ENCODE measurements around the gene C3AR1.
"Not testable (repeated sequence)": the region's sequence is repeated elsewhere in the genome, so short reads cannot be mapped to it uniquely, and the experiment has no call there.

Gene C3AR1

DNA sequence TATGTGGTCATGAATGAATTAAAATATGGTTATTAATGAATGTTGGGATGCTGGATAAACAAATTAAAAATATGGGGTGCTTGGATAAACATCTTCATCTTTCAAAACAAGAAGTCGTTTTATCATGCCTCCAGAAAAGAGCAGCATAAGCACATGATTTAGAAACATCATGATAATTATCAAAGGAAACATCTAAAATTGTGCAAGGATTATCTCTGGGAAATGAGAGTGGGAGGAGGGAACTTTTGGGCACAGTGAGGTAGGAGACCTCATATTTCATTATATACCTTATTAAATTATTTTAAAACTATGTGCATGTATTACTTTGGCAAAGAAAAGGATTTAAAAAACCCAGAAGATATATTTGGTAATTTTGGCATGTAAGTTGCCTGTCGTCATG, 8.9 kb downstream of the C3AR1 start:
- no peak for DNase-seq

- DNase-seq = no peak
Observed at GRCh38 chr12:8054816-8055215, 11.3 kb downstream of the C3AR1 start.

DNA sequence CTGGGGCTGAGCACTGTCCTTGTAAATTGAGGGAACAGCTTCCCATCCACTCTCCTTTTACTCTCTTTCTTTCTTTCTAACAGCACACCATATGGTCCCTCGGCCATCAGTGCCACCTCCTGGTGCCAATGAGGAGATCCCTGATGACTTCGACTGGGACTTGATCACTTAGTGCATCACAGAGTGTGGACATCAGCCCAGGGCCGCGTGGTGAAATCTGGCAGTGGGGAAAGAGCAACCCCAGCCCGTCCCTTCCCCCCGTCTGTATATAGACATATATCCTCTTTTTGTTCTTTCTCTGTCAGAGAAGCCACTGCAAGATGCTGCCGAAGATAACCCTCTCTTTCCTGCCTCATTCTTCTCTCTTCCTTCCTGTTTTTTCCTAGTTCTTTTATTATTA, 13.5 kb downstream of the C3AR1 start:
- DNase-seq = peak in 1 of 2 donors; percentile 14

DNA sequence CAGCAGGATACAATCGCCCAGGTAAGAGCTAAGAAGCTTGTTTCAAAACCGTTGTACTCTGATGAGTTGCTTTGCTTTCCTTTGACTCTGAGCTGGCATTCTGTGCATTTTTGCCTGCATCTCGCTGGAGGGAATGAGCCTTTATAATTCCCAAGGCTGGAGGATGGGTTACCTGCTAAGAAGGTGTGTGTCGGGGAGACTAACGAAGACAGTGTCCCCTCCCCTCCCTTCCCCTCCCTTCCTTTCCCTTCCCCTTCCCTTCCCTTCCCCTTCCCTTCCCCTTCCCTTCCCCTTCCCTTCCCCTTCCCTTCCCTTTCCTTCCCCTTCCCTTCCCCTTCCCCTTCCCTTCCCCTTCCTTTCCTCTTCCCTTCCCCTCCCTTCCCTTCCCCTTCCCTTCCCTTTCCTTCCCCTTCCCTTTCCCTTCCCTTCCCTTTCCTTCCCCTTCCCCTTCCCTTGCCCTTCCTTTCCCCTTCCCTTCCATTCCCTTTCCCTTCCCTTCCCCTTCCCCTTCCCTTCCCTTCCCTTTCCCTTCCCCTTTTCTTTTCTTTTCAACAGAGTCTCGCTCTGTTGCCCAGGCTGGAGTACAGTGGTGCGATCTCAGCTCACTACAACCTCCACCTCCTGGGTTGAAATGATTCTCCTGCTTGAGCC, 15.4 kb downstream of the C3AR1 start:
- no peak for DNase-seq

DNA sequence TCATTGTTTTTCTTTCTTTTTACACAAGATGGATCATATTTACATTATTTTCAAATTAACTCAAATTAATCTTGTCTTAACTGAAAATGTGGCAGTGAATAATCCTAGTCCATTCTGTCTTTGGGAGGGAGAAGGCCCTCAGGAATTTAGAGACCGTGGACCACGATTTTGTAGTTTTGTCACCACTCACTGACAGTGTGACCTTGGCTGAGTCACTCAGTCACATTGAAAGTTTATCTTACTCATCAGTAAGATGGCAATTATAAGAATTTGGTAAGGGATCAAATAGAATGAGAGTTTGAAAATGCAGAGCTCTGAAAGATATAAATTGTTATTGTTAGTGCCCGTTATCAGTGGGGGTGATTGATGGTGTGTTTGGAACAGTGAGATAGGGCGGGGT, 17.3 kb downstream of the C3AR1 start:
- no peak for DNase-seq

DNA sequence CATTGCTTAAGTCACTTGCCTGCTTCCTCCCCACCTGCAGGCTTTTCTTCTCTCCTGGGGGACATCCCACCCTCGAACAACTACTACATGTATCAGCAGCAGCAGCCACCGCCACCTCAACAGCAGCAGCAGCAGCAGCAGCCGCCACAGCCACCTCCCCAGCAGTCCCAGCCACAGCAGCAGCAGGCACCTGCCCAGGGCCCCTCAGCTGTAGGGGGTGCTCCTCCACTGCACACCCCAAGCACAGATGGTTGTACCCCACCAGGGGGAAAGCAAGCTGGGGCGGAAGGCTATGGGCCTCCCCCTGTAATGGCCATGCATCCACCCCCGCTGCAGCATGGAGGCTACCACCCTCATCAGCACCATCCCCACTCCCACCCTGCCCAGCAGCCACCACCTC, 18.3 kb downstream of the C3AR1 start:
- DNase-seq = no peak

DNA sequence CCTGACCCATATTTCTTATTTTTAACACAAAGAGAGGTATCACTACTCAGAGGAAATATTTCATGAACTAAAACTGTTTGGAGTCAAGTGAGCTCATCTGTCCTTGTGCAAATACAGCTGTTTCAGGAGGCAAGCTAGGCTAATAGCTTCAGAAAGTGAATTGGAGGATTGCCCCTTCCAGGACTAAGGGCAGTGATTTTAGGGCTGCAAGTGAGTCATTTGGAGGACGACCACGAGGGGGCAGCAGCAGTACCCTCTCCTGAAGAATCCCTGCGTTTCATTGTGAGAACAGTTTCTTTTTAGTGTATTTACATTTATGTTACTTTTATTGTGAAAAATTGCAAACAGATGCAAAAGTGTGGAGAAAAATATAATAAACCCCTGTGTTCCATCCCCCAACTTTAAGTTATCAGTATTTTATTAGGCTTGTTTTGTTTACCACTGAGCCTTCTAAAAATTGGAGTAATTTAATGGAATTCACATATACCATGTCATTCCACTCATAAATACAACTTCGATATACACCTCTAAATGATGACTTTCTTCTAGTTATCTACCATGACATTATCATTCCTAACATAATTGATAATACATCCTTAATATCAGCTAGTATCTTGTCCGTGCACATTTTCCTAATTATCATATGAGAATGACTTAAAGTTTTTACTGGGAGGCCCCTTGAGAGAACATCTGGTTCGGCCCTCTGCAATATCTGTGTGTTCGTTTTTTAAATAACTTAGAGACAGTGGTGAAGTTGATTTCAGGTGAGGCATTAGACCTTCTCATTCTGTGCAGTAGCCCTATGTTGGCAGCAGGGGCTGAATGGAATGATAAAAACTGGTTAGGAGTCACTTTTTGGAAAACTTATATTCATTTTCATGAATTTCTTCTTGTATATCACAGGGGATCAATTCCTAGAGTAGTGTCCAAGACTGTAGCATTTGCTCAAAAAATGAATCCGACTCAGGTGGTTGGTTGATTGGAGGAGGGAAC, 19.9 kb downstream of the C3AR1 start:
- DNase-seq = peak; percentile 27 to 34

DNA sequence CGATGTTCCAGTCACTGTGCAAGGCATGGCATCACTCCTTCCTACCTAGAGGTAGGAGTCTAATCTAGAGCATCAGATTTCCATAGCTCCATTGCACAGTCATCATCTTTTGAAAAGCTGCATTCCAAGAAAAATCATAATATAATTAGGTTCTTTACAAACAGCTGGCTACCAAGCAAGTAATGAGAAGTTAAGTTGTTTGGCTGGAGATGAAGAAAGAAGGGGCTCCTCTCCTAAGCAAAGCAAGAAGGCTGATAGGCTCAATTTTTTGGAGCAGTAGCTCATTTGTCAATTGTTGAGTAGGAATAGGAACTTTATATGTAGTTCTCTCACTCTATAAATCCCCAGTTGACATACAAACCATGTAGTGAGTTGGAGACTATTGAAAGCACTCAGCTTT, 25.4 kb downstream of the C3AR1 start:
- no peak for DNase-seq

GRCh38 chr12:8038659-8039114, 27.5 kb downstream of the C3AR1 start:
- peak in 1 of 2 donors; percentile 32 for DNase-seq

DNA sequence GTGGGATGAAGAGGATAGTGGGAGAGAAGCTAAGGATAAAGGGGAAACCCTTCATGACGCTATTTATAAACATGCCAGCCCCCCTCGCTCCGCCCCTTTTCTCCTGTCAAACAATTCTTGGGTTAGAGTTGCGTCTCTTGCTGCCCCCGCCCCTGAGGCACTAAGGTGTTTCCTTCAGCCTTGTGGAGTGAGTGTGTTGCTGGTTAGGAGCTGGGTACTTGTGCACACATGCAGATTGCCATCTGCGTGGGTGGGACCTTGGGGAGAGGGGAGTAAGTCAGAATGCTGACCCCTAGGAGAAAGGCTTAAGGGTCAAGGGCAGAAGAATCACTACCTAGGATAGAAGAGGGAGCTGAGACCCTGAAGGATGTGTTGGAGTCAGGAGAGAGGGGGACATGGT, 28.2 kb downstream of the C3AR1 start:
- no peak for DNase-seq

DNA sequence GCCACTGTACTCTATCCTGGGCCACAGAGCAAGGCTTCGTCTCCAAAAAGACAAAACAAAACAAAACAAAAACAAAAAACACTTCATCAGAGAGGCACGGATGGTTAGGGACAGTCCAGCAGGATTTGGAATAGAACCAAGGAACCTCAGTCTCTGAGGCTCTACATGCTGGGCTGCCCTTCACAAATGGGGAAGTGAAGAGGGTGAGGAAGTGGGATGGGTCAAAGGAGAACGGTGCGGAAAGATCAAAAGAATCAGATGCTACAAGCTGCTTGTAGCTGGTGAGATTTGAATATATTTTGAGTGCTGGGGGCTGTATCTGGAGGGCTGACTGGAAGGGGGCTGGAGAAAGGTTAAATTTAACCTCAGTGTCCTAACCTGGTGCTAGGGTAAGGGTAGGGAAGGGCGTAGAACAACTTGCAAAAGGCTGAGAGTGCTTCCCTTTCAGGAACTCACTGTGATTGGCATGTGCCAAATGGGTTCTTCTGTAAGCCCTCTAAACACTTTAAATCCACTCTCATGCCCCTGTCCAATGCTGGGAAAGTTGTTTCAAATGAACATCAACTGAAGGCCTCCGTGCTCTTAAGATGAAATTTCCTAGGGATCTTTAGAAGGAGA, 29.0 kb downstream of the C3AR1 start:
- no peak for DNase-seq

GRCh38 chr12:8036346-8036745, 29.8 kb downstream of the C3AR1 start:
- no peak for DNase-seq

GRCh38 chr12:8035440-8036010, 30.6 kb downstream of the C3AR1 start:
- no peak for DNase-seq

- no peak for DNase-seq
Observed at GRCh38 chr12:8034802-8035201, 31.4 kb downstream of the C3AR1 start.

DNA sequence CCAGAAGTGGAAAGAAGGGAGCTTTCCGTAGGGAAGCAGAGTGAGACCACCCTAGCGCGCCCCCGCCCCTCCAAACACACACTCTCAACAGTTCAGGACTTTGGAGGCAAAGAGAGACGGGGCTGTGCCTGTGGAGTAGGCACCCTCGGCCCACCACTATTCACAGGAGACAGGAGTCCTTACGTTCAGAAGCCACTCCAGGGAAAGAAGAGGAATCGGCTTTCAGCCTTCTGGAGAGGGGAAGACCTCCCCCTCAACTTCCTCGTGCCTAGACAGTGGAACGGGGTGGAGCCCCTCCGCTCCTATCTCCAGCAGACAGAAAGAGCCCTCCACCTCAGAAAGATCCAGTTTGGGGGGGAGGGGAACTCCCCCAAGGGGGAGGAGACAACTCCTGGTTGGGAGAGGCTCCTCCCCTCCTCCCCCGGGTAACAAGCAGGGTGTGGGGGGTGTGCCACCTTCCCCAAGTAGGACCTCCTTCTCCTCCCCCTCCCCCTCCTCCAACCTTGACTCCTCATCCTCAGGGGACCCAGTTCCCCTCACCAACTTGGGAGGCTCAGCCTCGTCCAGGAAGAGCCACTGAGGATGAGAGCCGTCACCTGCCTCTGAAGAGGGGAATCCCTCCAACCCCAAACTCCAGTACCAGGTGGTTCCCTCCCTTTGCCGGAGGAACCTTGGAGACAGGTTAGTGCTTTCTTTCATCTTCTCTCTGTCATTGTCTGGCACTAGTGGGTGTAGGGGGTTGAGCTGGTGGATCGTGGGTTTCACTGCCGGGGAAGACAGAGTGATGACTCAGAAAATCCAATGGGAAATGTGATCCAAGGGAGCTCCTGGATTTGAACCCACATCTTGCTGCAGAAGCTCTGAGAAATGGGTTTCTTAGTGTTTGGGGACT, 32.8 kb downstream of the C3AR1 start:
- DNase-seq = peak; percentile 17 to 29

DNA sequence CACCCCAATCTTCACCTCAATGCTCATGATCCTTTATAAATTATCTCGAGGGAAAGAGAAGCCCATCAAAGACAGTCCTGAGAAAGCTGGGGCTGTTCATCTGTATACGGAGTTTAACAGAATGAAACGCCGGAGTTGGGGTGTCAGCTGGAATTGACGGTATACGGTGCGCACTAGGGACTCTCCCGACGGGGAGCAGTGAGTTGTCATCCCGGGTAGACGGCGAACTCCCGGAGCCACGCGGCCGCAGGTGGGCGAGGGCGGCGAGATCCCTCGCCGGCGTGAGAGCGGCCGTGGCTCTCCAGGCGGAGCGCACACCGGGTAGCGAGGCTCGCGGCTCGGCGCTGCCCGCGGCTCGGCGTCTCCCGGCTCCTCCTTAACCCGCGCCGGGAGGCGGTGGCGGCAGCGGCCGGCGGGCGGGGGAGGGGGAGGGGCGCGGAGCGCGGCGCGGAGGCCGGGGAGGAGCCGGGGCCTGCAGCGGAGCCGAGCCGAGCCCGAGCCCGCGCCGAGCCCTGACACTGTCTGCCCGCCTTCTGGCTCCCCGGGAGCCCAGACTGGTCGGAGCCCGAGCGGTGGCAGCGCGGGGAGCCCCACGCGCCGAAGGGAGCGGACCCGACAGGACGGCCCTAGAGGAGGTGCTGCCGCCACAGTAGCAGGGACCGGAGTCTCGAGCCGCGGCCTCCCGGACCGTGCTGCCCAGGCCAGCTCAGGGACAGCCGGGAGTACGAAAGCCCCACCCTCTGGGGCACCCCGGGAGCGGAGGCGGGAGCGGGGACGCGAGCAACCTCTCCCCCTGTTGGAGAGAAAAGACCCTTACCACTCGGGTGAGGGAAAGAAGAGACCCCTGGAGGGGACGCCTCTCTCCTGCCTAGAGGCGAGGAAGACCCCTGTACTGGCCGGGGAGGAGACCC, 33.7 kb downstream of the C3AR1 start, which contains the start of gene FOXJ2:
TSS of gene FOXJ2 (plus strand) at position 475 of the 911 bp plus-strand sequence. CDS start 7,117 bp downstream, outside the sequence.
- DNase-seq = peak; percentile 68 to 80

DNA sequence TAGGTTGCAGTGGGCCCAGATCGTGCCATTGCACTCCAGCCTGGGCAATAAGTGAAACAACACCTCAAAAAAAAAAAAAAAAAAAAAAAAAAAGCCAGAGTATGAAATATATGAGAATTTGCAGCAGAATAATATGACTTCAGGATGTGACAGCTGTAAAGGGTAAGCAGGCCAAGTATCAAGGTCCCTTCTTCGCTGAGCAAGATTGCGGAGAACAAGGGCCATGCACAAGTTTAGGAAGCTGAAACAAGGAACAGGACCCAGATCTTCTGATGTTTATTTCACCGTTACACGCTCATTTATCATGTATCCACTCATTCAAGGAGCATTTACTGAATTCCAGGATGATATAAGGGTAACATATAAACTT, 34.3 kb downstream of the C3AR1 start:
- DNase-seq = no peak

DNA sequence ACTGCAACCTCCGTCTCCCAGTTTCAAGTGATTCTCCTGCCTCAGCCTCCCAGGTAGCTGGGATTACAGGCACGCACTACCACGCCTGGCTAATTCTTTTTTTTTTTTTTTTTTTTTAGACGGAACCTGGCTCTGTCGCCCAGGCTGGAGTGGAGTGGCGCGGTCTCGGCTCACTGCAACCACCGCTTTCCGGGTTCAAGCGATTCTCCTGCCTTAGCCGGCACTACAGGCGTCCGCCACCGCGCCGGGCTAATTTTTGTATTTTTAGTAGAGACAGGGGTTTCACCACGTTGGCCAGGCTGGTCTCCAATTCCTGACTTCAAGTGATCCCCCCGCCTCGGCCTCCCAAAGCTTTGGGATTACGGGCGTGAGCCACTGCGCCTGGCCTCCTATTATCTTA, 35.1 kb downstream of the C3AR1 start:
- DNase-seq = not testable (repeated sequence)

- DNase-seq = no peak
Observed at GRCh38 chr12:8030189-8030588, 36.0 kb downstream of the C3AR1 start.

- DNase-seq = no peak
Observed at GRCh38 chr12:8028267-8028666, 37.9 kb downstream of the C3AR1 start.

DNA sequence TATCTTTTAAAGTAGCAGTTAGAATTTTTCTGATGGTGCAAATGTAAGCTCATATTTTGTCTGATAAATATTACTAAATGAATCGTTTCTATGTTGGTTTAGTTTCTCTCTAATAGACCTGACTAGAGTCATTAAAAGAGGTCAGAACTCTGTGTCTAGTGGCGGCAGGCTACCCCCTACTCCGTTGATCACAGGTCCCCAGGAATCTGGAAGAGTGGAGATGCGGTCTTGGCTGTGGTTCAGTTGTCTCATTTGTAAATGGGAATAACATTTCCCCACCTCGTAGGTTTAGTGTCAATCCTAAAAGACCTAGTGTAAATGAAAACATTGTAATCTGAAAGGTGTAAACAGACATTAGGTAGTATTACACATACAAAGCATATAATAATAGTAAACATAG, 38.3 kb downstream of the C3AR1 start:
- DNase-seq = no peak
